Endothelial cell of umbilical vein (primary cell): ENCODE data around the gene TMEM59L.

ENCODE experiments used
- EZH2 ChIP-seq: IDR thresholded peaks from 2 replicates; pipeline ENCODE4 v1.6.1; 2012; ENCODE audit warnings: borderline replicate concordance, low read depth, mild to moderate bottlenecking, moderate library complexity, low read length, inconsistent platforms; ENCODE audit not compliant: severe bottlenecking
- GATA2 ChIP-seq: IDR thresholded peaks from 2 replicates; pipeline ENCODE4 v1.7.0; 2011; ENCODE audit warnings: low read depth, mild to moderate bottlenecking, moderate library complexity, mixed read lengths, low read length; ENCODE audit not compliant: insufficient read length, insufficient read depth
- MYC ChIP-seq: IDR thresholded peaks from one replicate; pipeline ENCODE4 v1.6.1; 2011; ENCODE audit warnings: mild to moderate bottlenecking, low read depth, low read length
- POLR2A ChIP-seq: IDR thresholded peaks from 2 replicates; pipeline ENCODE4 v1.6.1; 2012; ENCODE audit warnings: low read depth, mild to moderate bottlenecking, control low read depth, low read length
- POLR2AphosphoS5 ChIP-seq: IDR thresholded peaks from 2 replicates; pipeline ENCODE4 v1.6.1; 2012; ENCODE audit warnings: low read depth, mild to moderate bottlenecking, control low read depth, low read length, moderate library complexity; ENCODE audit not compliant: insufficient read depth
- TF ChIP-seq, protein P1 (sequence below), 2 donors: IDR thresholded peaks; 1 replicate in 1 of 2; 2 replicates in 1 of 2; pipeline ENCODE4 v1.5.1; 2011; ENCODE audit warnings: low read length in 2 of 2, mild to moderate bottlenecking in 2 of 2, moderate library complexity in 2 of 2, control low read depth in 1 of 2, inconsistent platforms in 1 of 2, low read depth in 1 of 2; ENCODE audit not compliant: insufficient read depth in 1 of 2; ENCODE audit errors: extremely low read depth in 1 of 2

DNA sequence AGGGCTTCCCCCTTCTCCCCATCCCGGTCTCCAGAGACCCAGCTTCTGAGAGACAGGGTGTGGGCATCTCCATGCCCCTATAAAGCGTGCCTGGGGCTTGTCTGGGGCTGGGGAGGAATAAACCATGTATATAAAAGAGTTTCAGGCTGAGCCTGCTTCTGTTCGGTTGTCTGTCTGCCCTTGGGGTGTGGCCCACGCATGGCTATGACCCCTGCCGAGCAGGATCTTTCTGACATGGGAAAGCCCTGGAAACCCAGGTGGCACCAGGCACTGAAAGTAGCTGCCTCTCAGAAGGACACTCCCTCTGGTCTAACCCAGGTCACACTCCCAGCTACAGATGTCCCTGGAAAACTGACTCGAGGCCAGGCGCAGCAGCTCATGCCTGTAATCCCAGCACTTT is 8.2 kb downstream of the TMEM59L start:
- TF ChIP-seq, protein P1, sequence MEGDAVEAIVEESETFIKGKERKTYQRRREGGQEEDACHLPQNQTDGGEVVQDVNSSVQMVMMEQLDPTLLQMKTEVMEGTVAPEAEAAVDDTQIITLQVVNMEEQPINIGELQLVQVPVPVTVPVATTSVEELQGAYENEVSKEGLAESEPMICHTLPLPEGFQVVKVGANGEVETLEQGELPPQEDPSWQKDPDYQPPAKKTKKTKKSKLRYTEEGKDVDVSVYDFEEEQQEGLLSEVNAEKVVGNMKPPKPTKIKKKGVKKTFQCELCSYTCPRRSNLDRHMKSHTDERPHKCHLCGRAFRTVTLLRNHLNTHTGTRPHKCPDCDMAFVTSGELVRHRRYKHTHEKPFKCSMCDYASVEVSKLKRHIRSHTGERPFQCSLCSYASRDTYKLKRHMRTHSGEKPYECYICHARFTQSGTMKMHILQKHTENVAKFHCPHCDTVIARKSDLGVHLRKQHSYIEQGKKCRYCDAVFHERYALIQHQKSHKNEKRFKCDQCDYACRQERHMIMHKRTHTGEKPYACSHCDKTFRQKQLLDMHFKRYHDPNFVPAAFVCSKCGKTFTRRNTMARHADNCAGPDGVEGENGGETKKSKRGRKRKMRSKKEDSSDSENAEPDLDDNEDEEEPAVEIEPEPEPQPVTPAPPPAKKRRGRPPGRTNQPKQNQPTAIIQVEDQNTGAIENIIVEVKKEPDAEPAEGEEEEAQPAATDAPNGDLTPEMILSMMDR (IDR thresholded peaks at IDR 0.05; ENCODE audit: extremely low read depth in 1 of 2, insufficient read depth in 1 of 2, low read depth in 1 of 2, low read length in 2 of 2), result no peak
- no peak for TF ChIP-seq GATA2
- TF ChIP-seq EZH2, result no peak
- no peak for TF ChIP-seq POLR2A
- no peak for TF ChIP-seq MYC
- TF ChIP-seq POLR2AphosphoS5, result no peak
